IPS-NIHi7 (cell line): ENCODE results near the gene SLCO1B1.
"Not testable (repeated sequence)": the region's sequence is repeated elsewhere in the genome, so short reads cannot be mapped to it uniquely, and the experiment has no call there.

Source experiments
- DNase-seq: peaks from one replicate; pipeline ENCODE4 v3.0.0; 2012; ENCODE audit warnings: mixed read lengths; ENCODE audit errors: extremely low spot score

SLCO1B1 gene

GRCh38 chr12:21130998-21131397 lies at the start of gene SLCO1B1:
Gene SLCO1B1, plus strand, starts transcription at chr12:21131194. Its CDS starts 10,381 bp downstream, at chr12:21141575.
- DNase-seq, result no peak

- DNase-seq, result not testable (repeated sequence)
Measured at GRCh38 chr12:21084753-21085152, 46.2 kb upstream of the SLCO1B1 start.

GRCh38 chr12:21111732-21112131 lies 19.3 kb upstream of the SLCO1B1 start:
- DNase-seq, result no peak

- no peak for DNase-seq
Measured at GRCh38 chr12:21113266-21113665, 17.7 kb upstream of the SLCO1B1 start.

- DNase-seq, result no peak
Measured at GRCh38 chr12:21117995-21118394, 13.0 kb upstream of the SLCO1B1 start.

- no peak for DNase-seq
Measured at GRCh38 chr12:21118760-21119159, 12.2 kb upstream of the SLCO1B1 start.

- DNase-seq, result no peak
Measured at GRCh38 chr12:21129351-21129750, 1.6 kb upstream of the SLCO1B1 start.

GRCh38 chr12:21129906-21130305 lies 1.1 kb upstream of the SLCO1B1 start:
- DNase-seq, result no peak

GRCh38 chr12:21137318-21137999 lies 6.5 kb downstream of the SLCO1B1 start:
- DNase-seq, result not testable (repeated sequence)

GRCh38 chr12:21138016-21138415 lies 7.0 kb downstream of the SLCO1B1 start:
- no peak for DNase-seq

- DNase-seq, result no peak
Measured at GRCh38 chr12:21144309-21144708, 13.3 kb downstream of the SLCO1B1 start.

- not testable (repeated sequence) for DNase-seq
Measured at GRCh38 chr12:21149861-21150260, 18.9 kb downstream of the SLCO1B1 start.

GRCh38 chr12:21151184-21151583 lies 20.2 kb downstream of the SLCO1B1 start:
- no peak for DNase-seq

- DNase-seq, result peak; percentile 6
Measured at GRCh38 chr12:21155522-21156351, 24.7 kb downstream of the SLCO1B1 start.

- DNase-seq, result no peak
Measured at GRCh38 chr12:21165048-21165447, 34.1 kb downstream of the SLCO1B1 start.

- peak; percentile 73 for DNase-seq
Measured at GRCh38 chr12:21169878-21170472, 39.0 kb downstream of the SLCO1B1 start.

- DNase-seq, result peak; percentile 12
Measured at GRCh38 chr12:21172079-21172478, 41.1 kb downstream of the SLCO1B1 start.

- no peak for DNase-seq
Measured at GRCh38 chr12:21183721-21184275, 52.8 kb downstream of the SLCO1B1 start.

GRCh38 chr12:21190016-21190415 lies 59.0 kb downstream of the SLCO1B1 start:
- no peak for DNase-seq

GRCh38 chr12:21214433-21214832 lies 83.4 kb downstream of the SLCO1B1 start:
- not testable (repeated sequence) for DNase-seq

- DNase-seq, result no peak
Measured at GRCh38 chr12:21219206-21219605, 88.2 kb downstream of the SLCO1B1 start.

GRCh38 chr12:21220266-21220665 lies 89.3 kb downstream of the SLCO1B1 start:
- DNase-seq, result no peak
